Measurements from ENCODE around the gene SAMD14. TPM values are rescaled to one million over a fixed set of nuclear protein-coding genes. Genes with fewer than 3 reads are reported as not detected.

Gene SAMD14
- total and polyA plus RNA-seq, 2 of the 4 experiments (the other 2 are of a cell fraction), result 1.4 to 6.2 TPM

- intact Hi-C loops (cut with micrococcal nuclease), result no loop called here
Measured at GRCh38 chr17:50118828-50119218, 11.1 kb downstream of the SAMD14 start.

More at GRCh38 chr17:50118828-50119218, 11.1 kb downstream of the SAMD14 start:
- ChIA-PET POLR2A (ENCODE audit: unreplicated experiment) (no interaction called here), CTCF (no interaction called here)
- Histone ChIP-seq H3K27me3 (ENCODE audit: control insufficient read depth, insufficient read depth, low read length) (no peaks in the 10 kb centered on the region), H2AFZ (replicated peaks; ENCODE audit: low read length, poor library complexity) (no peak overlapping the region), H3K14ac (replicated peaks; ENCODE audit: low read depth, low read length) (0 out of 2 replicates have a peak overlapping the region, but pooled peaks have one; percentile 16), H3K27ac (ENCODE audit: insufficient read depth, low read length) (no peak overlapping the region), H3K18ac (ENCODE audit: low read depth, low read length) (no peak overlapping the region), H3K4me2 (ENCODE audit: low read depth, low read length) (no peak overlapping the region), H2AK5ac (ENCODE audit: low read depth, low read length) (no peak overlapping the region), H3K79me1 (ENCODE audit: low read depth in 1 of 2, low read length in 2 of 2) (peaks cover 0 to 3% of the 10 kb centered on the region in 2 experiments; a peak in 1 of 4 replicates), H3K9me1 (ENCODE audit: insufficient read depth, low read length) (peaks cover 11% of the 10 kb centered on the region), H3K9ac (ENCODE audit: low read depth, low read length) (no peak overlapping the region), H4K91ac (ENCODE audit: insufficient read depth, low read depth, low read length) (no peak overlapping the region), H4K8ac (ENCODE audit: low read depth in 2 of 2, low read length in 2 of 2) (no peak overlapping the region), H3K4me1 (ENCODE audit: control insufficient read depth, insufficient read depth, low read length) (peaks cover 7% of the 10 kb centered on the region), H3K56ac (ENCODE audit: extremely low read depth, insufficient read depth, low read length) (no peak overlapping the region), H3K9me3 (ENCODE audit: control insufficient read depth, insufficient read depth, low read length) (no peaks in the 10 kb centered on the region), H3K4ac (ENCODE audit: low read depth, low read length) (0 out of 2 replicates have a peak overlapping the region, but pooled peaks have one; percentile 9), H2BK5ac (ENCODE audit: low read depth, low read length, poor library complexity, severe bottlenecking) (no peak overlapping the region), H2BK120ac (ENCODE audit: low read depth, low read length) (no peak overlapping the region), H4K5ac (ENCODE audit: low read depth, low read length) (no peak overlapping the region), H3K4me3 (ENCODE audit: insufficient read depth, low read depth, low read length) (no peak overlapping the region), H3K36me3 (ENCODE audit: control insufficient read depth, insufficient read depth, low read length) (peaks cover 11% of the 10 kb centered on the region; the same call in 1 of the 2 replicates), H2BK20ac (ENCODE audit: low read depth, low read length) (no peak overlapping the region), H2BK15ac (ENCODE audit: low read depth, low read length) (no peak overlapping the region), H2AK9ac (replicated peaks; ENCODE audit: low read depth, low read length, poor library complexity) (no peak overlapping the region), H4K20me1 (ENCODE audit: insufficient read depth, low read length) (no peaks in the 10 kb centered on the region), H3K23ac (ENCODE audit: low read depth, low read length) (no peak overlapping the region)
- DNase-seq, result no peak
- BruUV-seq (replicated peaks), result no TSS peak
- TF ChIP-seq BHLHE40 (IDR thresholded peaks at IDR 0.05; ENCODE audit: low read depth, low read length), result no peak
- TF ChIP-seq CTCF (conservative IDR thresholded peaks at IDR 0.05; ENCODE audit: low read depth, low read length), result no peak
- no peak for TF ChIP-seq POLR2A (IDR thresholded peaks at IDR 0.05; ENCODE audit: low read depth, low read length)
- TF ChIP-seq MXI1 (IDR thresholded peaks at IDR 0.05; ENCODE audit: borderline replicate concordance, low read depth, low read length), result no peak
- no peak for TF ChIP-seq RAD21 (IDR thresholded peaks at IDR 0.05; ENCODE audit: low read length)
- no peak for TF ChIP-seq ELK1 (IDR thresholded peaks at IDR 0.05; ENCODE audit: borderline replicate concordance, low read depth, low read length)
- TF ChIP-seq MAFK (IDR thresholded peaks at IDR 0.05; ENCODE audit: low read depth, low read length), result no peak
- TF ChIP-seq NFE2L2 (IDR thresholded peaks at IDR 0.05; ENCODE audit: low read depth, low read length), result no peak
- no peak for TF ChIP-seq SMC3 (IDR thresholded peaks at IDR 0.05; ENCODE audit: low read depth, low read length)
- TF ChIP-seq MAZ (IDR thresholded peaks at IDR 0.05; ENCODE audit: borderline replicate concordance, low read depth, low read length), result no peak
- no peak for TF ChIP-seq RFX5 (IDR thresholded peaks at IDR 0.05; ENCODE audit: low read depth, low read length)
- no peak for TF ChIP-seq CEBPB (IDR thresholded peaks at IDR 0.05; ENCODE audit: low read depth, low read length)
- WGBS, 2 experiments (ENCODE audit: extremely low coverage in 2 of 2, insufficient read length in 1 of 2), result 100% methylated on average over 1 of the region's 4 CpGs; no CpG with 5 or more reads in 1 of the 2 experiments
- ATAC-seq (ENCODE audit: low read depth), result no peak; the same call in 1 of the 2 replicates
- in situ Hi-C loops (cut with MboI; ENCODE audit: low sequenced_read_pairs) (no loop called here), dilution Hi-C loops (cut with HindIII; ENCODE audit: low sequenced_read_pairs, unreplicated experiment) (no loop called here)
